NCI-H146 treated with DMSO at 0.1 percent for 48 hours (cell line): Measurements from ENCODE around the gene DIAPH2.
"Not testable (repeated sequence)": the region's sequence is repeated elsewhere in the genome, so short reads cannot be mapped to it uniquely, and the experiment has no call there.

Experiments used
- DNase-seq: peaks from one replicate; lab custom pipeline; 2025; ENCODE audit not compliant: unreplicated experiment; lab: John Stamatoyannopoulos, UW

DIAPH2 gene

DNA sequence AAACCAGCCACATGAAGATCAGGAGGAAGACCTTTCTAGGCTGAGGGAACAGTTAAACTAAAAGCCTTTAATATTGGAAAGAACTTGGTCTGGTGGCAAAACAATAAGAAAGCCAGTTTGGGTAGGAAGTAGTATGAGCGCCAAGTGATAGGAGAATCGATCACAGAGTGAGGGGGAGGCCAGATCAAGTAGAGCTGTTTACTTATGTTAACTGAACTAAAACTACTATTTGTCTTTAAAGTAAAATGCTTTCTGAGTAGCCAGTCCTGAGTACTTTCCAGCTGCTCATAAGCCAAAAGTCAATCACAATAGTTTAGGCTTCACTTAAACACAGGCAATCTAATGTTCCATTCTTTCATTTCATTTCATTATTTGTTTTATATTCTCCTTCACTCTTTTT lies 136.3 kb downstream of the DIAPH2 start:
- no peak for DNase-seq

DNA sequence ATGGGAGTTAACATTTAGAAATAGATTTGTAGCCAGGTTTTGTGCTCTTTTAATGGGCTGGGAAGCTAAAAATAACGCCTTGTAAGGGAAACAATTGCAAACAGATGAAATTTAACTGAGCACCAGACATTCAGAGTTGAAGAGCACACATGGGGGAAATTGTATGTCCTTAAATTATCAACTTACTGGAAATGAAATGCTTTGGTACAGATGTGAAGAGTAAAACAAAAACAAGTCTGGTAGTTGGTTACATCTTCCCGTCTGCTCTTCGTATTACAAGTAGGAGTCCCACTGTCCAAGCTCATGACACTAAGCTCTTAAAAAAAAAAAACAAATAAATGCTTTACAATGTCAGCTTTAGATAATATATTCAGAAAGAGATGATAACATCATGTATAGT lies 139.5 kb downstream of the DIAPH2 start:
- DNase-seq, result no peak

GRCh38 chrX:96833333-96833732 lies 148.7 kb downstream of the DIAPH2 start:
- DNase-seq, result no peak

DNA sequence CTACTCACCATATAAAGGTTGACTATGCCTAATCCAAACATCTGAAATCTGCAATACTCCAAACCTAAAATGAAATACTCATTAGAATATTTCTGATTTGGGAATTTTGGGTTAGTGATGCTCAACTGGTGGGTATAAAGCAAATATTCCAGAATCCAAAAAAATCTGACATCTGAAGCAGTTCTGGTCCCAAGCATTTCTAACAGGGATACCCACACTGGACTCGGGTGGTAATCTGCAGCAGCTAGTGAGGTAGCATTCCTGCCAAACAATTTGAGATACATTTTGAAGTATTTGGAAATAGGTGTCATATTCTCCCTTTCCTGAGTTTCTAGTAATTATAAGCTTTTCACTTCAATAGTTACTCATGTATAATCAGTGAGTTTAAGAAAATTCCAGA lies 149.5 kb downstream of the DIAPH2 start:
- DNase-seq, result no peak

DNA sequence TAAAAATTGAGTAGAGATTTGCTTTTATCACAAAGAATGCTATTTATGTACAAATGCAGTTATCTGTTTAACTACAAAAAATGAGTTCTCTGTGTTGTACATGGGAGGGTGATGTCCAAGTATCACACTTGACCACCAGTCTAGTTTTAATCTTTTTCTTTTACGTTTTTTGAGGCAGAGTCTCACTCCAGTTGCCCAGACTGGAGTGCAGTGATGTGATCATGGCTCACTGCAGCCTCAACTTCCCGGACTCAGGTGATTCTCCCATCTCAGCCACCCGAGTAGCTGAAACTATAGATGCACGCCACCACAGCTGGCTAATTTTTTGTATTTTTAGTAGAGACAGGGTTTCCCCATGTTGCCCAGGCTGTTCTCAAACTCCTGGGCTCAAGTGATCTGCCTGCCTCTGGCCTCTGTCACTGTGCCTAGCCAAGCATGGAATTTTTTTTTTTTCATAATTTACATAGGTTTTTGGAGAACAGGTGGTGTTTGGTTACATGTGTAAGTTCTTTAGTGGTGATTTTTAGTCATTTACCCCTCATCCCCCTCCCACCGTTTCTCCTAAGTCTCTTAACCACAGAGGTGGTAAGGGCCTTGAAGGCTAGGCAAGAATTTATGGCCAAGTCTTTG lies 151.1 kb downstream of the DIAPH2 start:
- no peak for DNase-seq

DNA sequence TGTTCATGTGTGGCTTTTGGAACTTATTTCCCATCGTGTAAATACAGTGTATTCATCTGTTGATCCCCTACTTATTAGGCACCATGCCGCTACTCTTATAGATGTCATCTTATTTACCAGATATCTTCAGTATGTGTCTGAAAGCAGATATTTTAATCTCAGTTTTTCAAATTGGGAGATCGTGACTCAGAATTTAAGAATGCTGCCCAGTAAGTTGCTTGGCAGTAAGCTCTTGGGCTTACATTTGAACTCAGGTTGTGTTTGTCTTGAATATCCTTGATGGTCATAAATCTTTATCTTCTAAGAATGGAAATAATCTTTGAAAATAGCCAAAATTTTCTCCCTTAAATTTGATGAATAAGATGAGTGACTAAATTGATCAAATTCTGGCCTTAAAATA lies 153.2 kb downstream of the DIAPH2 start:
- no peak for DNase-seq

DNA sequence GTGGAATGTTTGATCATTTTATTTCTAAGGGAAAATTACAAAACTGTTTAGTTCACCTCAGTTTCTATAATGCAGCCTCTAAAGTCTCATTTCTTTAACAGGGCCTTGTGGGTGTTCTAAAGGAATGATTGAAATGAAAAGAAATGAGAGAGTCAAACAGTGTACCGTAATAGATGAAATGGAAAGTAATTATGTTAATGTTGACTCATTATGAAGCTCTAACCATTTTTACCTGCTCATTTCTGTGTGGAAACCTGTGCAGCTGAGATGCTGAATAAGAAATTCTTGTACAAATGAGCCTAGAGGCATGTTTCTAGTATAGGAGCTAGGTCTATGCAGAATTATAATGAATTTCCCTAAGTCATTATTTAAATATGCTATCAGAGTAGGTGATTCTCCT lies 153.9 kb downstream of the DIAPH2 start:
- no peak for DNase-seq

GRCh38 chrX:96841325-96841724 lies 156.7 kb downstream of the DIAPH2 start:
- no peak for DNase-seq

DNA sequence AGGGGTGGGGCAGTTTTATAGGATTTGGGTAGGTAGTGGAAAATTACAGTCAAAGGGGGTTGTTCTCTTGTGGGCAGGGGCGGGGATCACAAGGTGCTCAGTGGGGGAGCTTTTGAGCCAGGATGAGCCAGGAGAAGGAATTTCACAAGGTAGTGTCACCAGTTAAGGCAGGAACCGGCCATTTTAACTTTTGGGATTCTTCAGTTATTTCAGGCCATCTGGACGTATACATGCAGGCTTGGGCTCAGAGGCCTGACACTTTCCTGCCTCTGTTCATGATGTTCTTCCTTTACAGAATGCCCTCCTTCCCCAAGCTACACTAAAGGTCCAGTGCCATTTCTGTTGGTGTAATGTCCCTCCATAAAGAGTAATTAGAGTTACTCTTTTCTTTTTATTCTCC lies 157.2 kb downstream of the DIAPH2 start:
- DNase-seq, result not testable (repeated sequence)

DNA sequence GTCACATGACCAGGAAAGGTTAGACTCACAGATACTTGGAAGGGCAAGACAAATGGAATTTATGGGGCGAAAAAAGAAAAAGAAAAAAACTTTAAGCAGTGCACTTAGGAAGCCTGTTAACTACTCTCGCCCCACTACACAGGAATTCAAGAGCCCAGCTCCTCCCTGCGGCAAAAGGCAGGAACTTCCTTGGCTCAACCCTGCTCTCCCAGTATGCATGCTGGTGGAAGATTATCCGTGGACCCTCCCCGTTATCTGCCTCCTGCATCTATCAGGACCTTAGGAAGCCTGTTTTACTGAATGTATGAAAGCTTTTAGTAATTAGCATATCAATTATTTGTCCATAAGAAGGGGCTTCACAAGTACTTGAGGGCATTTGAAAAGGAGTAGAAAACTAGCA lies 158.9 kb downstream of the DIAPH2 start:
- DNase-seq, result no peak

GRCh38 chrX:96846841-96847240 lies 162.2 kb downstream of the DIAPH2 start:
- DNase-seq, result no peak

GRCh38 chrX:96859422-96859821 lies 174.8 kb downstream of the DIAPH2 start:
- DNase-seq, result not testable (repeated sequence)

- no peak for DNase-seq
These were observed 176.6 kb downstream of the DIAPH2 start for GRCh38 chrX:96861218-96861617.

GRCh38 chrX:96861661-96862060 lies 177.0 kb downstream of the DIAPH2 start:
- DNase-seq, result no peak

- DNase-seq, result no peak
These were observed 199.0 kb downstream of the DIAPH2 start, which contains the start of gene RPA4 for GRCh38 chrX:96883608-96884007. Gene RPA4, plus strand, starts transcription at chrX:96883908. Its CDS starts 403 bp downstream, at chrX:96884311.

GRCh38 chrX:96884027-96884426 lies 199.4 kb downstream of the DIAPH2 start:
- DNase-seq, result no peak

GRCh38 chrX:96889726-96890125 lies 205.1 kb downstream of the DIAPH2 start:
- DNase-seq, result no peak

DNA sequence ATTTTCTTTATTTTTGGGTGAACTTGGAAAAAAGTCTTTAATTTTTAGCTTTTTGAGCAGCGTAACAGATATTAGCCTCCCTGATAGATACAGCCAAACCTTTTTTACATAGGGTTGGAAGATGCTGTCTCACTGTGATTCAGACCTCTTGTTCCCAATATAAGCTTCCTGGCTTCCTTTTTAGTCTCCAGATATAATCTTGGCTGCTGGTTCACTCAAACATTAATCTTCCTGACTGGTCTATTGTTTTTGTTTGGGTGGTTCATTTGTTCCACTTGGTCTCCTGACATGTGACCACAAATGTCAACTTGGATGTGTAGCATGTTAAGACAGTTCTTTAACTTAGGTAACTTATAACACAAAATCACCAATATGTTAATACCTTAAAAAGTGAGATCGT lies 222.1 kb downstream of the DIAPH2 start:
- DNase-seq, result no peak

- DNase-seq, result no peak
These were observed 223.1 kb downstream of the DIAPH2 start for GRCh38 chrX:96907516-96908272.

- DNase-seq, result no peak
These were observed 224.6 kb downstream of the DIAPH2 start for GRCh38 chrX:96909291-96909690.

DNA sequence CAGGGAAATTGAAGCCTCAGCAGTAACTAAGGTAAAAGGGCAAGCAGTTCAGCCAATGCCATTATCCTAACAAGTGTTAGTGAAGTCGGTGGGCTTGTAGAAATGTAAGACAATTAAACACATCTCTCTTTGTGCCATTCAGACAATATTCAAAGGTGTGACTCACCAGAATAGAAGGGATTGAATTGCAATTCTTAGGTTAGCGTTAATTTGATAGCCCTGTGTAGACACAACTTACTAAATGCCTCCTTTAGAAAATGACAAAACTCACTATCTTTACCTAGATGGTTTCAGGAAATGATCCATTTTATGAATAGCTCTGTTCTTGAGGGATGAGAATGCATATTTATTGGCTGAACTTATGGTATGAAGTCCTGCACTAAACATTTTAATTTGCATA lies 234.2 kb downstream of the DIAPH2 start:
- DNase-seq, result no peak

DNA sequence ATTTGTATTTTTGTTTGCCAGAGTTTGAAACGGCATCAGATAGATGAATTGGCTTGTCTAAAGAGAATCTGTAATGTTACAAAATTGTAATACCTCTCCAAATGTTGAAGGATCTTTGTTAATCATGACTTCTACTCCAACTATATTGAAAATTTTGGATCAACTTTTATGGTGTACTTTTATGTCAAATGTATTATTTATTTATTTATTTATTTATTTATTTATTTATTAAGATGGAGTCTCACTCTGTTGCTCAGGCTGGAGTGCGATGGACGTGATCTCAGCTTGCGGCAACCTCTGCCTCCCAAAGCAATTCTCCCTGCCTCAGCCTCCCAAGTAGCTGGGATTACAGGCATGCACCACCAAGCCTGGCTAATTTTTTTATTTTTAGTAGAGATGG lies 235.0 kb downstream of the DIAPH2 start:
- DNase-seq, result no peak

DNA sequence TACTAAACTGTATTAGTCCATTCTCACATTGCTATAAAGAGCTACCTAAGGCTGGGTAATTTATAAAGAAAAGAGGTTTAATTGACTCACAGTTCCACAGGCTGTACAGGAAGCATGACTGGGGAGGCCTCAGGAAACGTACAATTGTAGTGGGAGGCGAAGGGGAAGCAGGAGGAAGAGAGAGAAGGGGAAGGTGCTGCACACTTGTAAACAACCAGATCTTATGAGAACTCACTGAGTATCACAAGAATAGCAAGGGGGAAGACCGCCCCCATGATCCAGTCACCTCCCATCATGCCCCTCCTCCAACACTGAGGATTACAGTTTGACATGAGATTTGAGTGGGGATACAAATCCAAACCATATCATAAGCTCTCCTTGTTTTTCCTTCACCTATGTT lies 239.9 kb downstream of the DIAPH2 start:
- no peak for DNase-seq
